Activated CD8-positive, alpha-beta memory T cell treated with anti-CD3 and anti-CD28 coated beads for 48 hours (primary cell): ENCODE data around the gene OR4D10.

ENCODE experiments used
- DNase-seq, 3 experiments: peaks; one replicate each; pipeline ENCODE4 v3.0.0-alpha.2; 2020; ENCODE audit warnings: low read depth in 2 of 3, low spot score in 2 of 3

Gene OR4D10

GRCh38 chr11:59523541-59523940 lies 50.4 kb downstream of the OR4D10 start:
- no peak for DNase-seq

GRCh38 chr11:59528711-59529110 lies 55.6 kb downstream of the OR4D10 start:
- DNase-seq, result no peak
